Body of pancreas (tissue), 4 donors: ENCODE data around the gene CEACAM8. TPM values are rescaled to one million over a fixed set of nuclear protein-coding genes. Genes with fewer than 3 reads are reported as not detected.
A peak's percentile ranks its signal among the peaks of the same experiment; 100 is the strongest.
"Not testable (repeated sequence)": the region's sequence is repeated elsewhere in the genome, so short reads cannot be mapped to it uniquely, and the experiment has no call there.

Experiments
- ATAC-seq: fragments of 150-250 bp; one replicate; pipeline ENCODE4 v1.9.1; 2016
- DNase-seq, 4 donors: peaks; one replicate each; pipeline ENCODE4 v3.0.0-alpha.2; 2019
- H3K27ac ChIP-seq, 4 donors: fragments of 200-600 bp; sonication (generic); 1 replicate in 3 of 4; 2 replicates in 1 of 4; pipeline versions ENCODE4 v1.5.1 to v1.6.1; 2016 to 2019; ENCODE audit warnings: mild to moderate bottlenecking in 1 of 4, mixed read lengths in 1 of 4, moderate library complexity in 1 of 4
- H3K27me3 ChIP-seq, 2 donors: fragments of 200-600 bp; sonication (generic); one replicate each; pipeline ENCODE4 v1.6.0; 2016; ENCODE audit warnings: mild to moderate bottlenecking in 1 of 2
- H3K36me3 ChIP-seq, 2 donors: fragments of 200-600 bp; sonication (generic); replicated peaks in 1 of 2; 2 replicates each; pipeline ENCODE4 v1.5.1; 2016; ENCODE audit warnings: low read depth in 2 of 2; ENCODE audit not compliant: insufficient read depth in 1 of 2
- H3K4me1 ChIP-seq: fragments of 200-600 bp; sonication (generic); one replicate; pipeline ENCODE4 v1.6.0; 2016
- H3K4me3 ChIP-seq, 2 donors: fragments of 200-600 bp; sonication (generic); 1 replicate in 1 of 2; 2 replicates in 1 of 2; pipeline ENCODE4 v1.5.1; 2016 to 2019
- H3K9me3 ChIP-seq, 3 donors: fragments of 200-600 bp; sonication (generic); 1 replicate in 2 of 3; 2 replicates in 1 of 3; pipeline ENCODE4 v1.5.1; 2016
- POLR2A ChIP-seq, 3 donors: fragments of 450-650 bp; IDR thresholded peaks; one replicate each; pipeline ENCODE4 v1.6.1; 2016; ENCODE audit warnings: antibody characterized with exemption in 3 of 3, mild to moderate bottlenecking in 2 of 3
- WGBS, 2 donors: methylation state at CpG; one replicate each; pipeline ENCODE4 v1.1.5; 2017; 5-methylcytosine and 5-hydroxymethylcytosine counted together
- intact Hi-C: fragments of 100-400 bp; cut with DNase I; formaldehyde crosslinking; loops from one replicate; pipeline ENCODE4 v1.15.1; 2023
- total RNA-seq, 2 donors: library from RNA; depleted of rRNA; stranded (reverse); fragments of >200 nt; gene quantifications; one replicate each; pipeline ENCODE4 v1.1.0, GENCODE V29; 2016
- TF ChIP-seq, protein P1 (sequence below), 7 experiments: fragments of 450-650 bp in 4 of 7; fragments of 200-600 bp in 3 of 7; sonication (generic) in 3 of 7; IDR thresholded peaks; one replicate each; pipeline ENCODE4 v1.5.1; 2016 to 2019; ENCODE audit warnings: antibody characterized with exemption in 7 of 7

CEACAM8 gene
- total RNA-seq, 2 donors from 2014 or later: not detected

DNA sequence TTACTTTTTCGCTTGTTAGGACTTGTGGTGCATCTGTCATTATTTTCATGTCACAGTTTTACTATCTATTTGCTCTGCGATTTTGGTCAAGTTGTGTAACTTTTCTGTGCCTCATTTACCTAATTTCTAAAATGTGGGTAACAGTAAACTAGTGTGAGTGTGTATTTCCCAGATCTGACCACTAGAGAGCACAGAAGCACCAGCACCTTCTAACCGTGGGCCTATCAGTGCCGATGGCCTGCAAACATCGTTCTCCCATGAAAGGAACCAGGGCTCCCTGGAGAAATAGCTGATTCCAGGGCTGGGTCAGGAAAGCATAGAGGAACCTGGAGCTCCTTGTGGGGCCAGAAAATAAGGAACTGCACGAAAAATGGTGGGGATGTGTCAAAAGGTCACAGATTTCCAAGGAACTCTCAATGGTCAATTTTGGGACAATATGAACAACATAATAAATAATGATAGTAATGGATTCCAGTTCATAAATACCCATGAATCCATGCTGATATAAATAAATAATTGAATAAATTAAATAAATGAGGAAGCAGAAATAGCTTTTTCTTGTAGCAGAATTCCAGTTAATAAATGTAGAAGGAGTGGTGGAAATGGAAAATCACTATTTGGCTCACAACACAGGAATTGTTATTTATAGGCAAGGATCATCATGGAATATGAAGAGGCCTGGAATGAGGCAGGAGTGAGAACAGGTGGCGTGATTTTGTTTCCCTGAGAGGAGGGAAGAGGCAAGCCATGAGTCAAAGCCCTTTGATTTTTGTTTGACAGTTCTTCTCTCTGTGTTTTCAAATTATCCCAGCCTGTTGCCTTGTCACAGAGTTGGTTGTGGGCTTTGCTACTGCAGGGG is 31.1 kb downstream of the CEACAM8 start:
- Histone ChIP-seq H3K27ac (no peak overlapping the region), H3K9me3 (no peaks in the 10 kb centered on the region), H3K36me3 (no peaks in the 10 kb centered on the region), H3K4me1 (no peaks in the 10 kb centered on the region), H3K27me3 (no peaks in the 10 kb centered on the region), H3K4me3 (no peak overlapping the region)
- TF ChIP-seq POLR2A (IDR thresholded peaks at IDR 0.05): no peak
- TF ChIP-seq, protein P1, sequence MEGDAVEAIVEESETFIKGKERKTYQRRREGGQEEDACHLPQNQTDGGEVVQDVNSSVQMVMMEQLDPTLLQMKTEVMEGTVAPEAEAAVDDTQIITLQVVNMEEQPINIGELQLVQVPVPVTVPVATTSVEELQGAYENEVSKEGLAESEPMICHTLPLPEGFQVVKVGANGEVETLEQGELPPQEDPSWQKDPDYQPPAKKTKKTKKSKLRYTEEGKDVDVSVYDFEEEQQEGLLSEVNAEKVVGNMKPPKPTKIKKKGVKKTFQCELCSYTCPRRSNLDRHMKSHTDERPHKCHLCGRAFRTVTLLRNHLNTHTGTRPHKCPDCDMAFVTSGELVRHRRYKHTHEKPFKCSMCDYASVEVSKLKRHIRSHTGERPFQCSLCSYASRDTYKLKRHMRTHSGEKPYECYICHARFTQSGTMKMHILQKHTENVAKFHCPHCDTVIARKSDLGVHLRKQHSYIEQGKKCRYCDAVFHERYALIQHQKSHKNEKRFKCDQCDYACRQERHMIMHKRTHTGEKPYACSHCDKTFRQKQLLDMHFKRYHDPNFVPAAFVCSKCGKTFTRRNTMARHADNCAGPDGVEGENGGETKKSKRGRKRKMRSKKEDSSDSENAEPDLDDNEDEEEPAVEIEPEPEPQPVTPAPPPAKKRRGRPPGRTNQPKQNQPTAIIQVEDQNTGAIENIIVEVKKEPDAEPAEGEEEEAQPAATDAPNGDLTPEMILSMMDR (IDR thresholded peaks at IDR 0.05): peak in 6 of 7 experiments; percentile 43 to 63 (median 56)
- peak; percentile 71 for ATAC-seq
- 9 to 11% methylated on average over 7 of the region's 7 CpGs for whole genome bisulfite sequencing, 2 donors
- intact Hi-C loops: no loop called here
- DNase-seq: peak; percentile 19 to 50 (median 42)

GRCh38 chr19:42561512-42561911 is 33.2 kb downstream of the CEACAM8 start:
- Histone ChIP-seq H3K36me3 (no peaks in the 10 kb centered on the region), H3K4me3 (no peak overlapping the region), H3K9me3 (no peaks in the 10 kb centered on the region), H3K27me3 (no peaks in the 10 kb centered on the region), H3K27ac (no peak overlapping the region), H3K4me1 (no peaks in the 10 kb centered on the region)
- ATAC-seq: no peak
- no peak for TF ChIP-seq POLR2A (IDR thresholded peaks at IDR 0.05)
- TF ChIP-seq, protein P1 (IDR thresholded peaks at IDR 0.05): no peak
- DNase-seq: no peak
- 30% methylated on average over 2 of the region's 2 CpGs; no CpG with 5 or more reads in 1 of the 2 donors for WGBS, 2 donors
- intact Hi-C loops: no loop called here

DNA sequence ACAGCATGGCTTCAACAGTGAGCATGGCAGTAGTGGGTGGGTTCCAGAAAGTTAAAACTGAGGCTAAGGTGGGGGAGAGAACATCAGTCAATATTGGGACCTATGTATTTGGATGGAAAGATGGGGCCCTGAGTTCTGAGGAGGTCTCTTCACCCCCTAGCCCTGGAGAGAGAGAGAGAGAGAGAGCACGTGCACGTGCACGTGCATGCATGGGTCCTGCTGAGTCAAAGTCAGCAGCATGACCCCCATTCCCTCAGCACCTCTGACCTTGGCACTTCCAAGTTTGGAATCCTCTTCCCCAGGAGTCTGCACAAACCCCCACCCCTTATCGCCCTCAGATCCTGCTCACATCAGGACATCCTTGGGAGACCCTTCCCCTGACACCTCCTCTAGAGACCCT is 34.0 kb downstream of the CEACAM8 start:
- DNase-seq (no peak), ATAC-seq (no peak)
- 51 to 66% methylated on average over 4 of the region's 4 CpGs for WGBS, 2 donors
- no peak overlapping the region for H3K4me3 ChIP-seq
- intact Hi-C loops: no loop called here
- TF ChIP-seq, protein P1 (IDR thresholded peaks at IDR 0.05): no peak
- TF ChIP-seq POLR2A (IDR thresholded peaks at IDR 0.05): no peak
- no peak overlapping the region for H3K27ac ChIP-seq
- no peaks in the 10 kb centered on the region for H3K27me3 ChIP-seq
- no peaks in the 10 kb centered on the region for H3K9me3 ChIP-seq
- H3K4me1 ChIP-seq: no peaks in the 10 kb centered on the region
- H3K36me3 ChIP-seq: no peaks in the 10 kb centered on the region

DNA sequence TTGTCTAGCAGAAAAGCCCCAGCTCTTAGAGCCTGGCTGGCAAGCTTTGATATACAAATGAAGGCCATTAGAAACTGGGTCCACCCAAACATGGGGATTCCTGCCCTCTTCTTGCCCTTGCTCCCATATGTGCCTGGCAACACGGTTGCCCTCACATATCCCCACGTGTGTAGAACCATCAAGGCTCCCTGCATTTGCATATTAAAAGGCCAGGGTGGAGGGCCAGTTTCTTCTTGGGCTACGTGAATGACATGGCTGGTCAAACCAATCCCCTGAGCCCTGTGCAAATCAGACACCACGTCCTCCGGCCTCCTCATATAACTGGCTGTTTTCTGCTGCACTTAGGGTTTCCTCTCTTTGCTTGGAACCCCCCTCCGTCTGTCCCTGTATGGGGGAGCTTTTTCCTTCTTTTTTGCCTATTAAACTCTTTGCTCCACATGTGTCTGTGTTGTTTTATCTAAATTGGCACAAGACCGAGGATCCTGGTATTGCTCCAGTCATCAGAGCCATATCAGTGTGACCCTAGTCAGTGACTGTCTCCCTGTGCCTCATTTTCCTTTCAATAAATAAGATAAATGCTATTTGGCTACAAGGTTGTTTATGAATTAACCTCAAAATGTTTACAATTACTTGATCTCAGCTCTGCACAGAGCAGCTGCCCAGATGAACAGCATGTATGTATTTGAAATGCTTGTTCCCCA is 36.1 kb downstream of the CEACAM8 start:
- Histone ChIP-seq H3K27ac (no peak overlapping the region), H3K36me3 (no peaks in the 10 kb centered on the region), H3K4me1 (no peaks in the 10 kb centered on the region), H3K9me3 (no peaks in the 10 kb centered on the region), H3K4me3 (no peak overlapping the region), H3K27me3 (no peaks in the 10 kb centered on the region)
- intact Hi-C loops: no loop called here
- TF ChIP-seq POLR2A (IDR thresholded peaks at IDR 0.05): no peak
- TF ChIP-seq, protein P1 (IDR thresholded peaks at IDR 0.05): no peak
- ATAC-seq: no peak
- DNase-seq: no peak
- 46 to 64% methylated on average over 7 of the region's 7 CpGs for WGBS, 2 donors

GRCh38 chr19:42557386-42557871 is 37.3 kb downstream of the CEACAM8 start:
- H3K27me3 ChIP-seq, H3K4me1 ChIP-seq, intact Hi-C loops, ATAC-seq, H3K27ac ChIP-seq, H3K9me3 ChIP-seq, H3K4me3 ChIP-seq, H3K36me3 ChIP-seq, DNase-seq: not testable (repeated sequence)
- 40 to 49% methylated on average over 10 of the region's 10 CpGs for WGBS, 2 donors
